MCF 10A (cell line): ENCODE measurements around the gene TMEM88. TPM values are rescaled to one million over a fixed set of nuclear protein-coding genes. Genes with fewer than 3 reads are reported as not detected.

Experiments
- BruUV-seq: library from RNA; stranded (reverse); fragments of 400-500 nt; replicated peaks from 2 replicates; lab custom pipeline; 2021; lab: Mats Ljungman, UMichigan
- CTCF ChIA-PET: fragments of 300-600 bp; sonication (Branson Sonifier 250); formaldehyde crosslinking; extraction: SDS; loops from one replicate; lab custom pipeline; 2021; ENCODE audit warnings: antibody characterized with exemption, inconsistent platforms; lab: Yijun Ruan, JAX
- POLR2A ChIA-PET: fragments of 300-600, 350-650 bp; sonication (Branson Sonifier 250); formaldehyde crosslinking; extraction: SDS; loops from one replicate; lab custom pipeline; 2020; ENCODE audit warnings: antibody characterized with exemption, inconsistent platforms; lab: Yijun Ruan, JAX
- DNase-seq: peaks from one replicate; pipeline ENCODE4 v3.0.0-alpha.2; 2018; ENCODE audit not compliant: unreplicated experiment
- H3K27ac Mint-ChIP-seq: one replicate; pipeline ENCODE4 v1.8.0; 2022; ENCODE audit warnings: mild to moderate bottlenecking, low read depth, mixed read lengths; ENCODE audit not compliant: unreplicated experiment
- H3K27me3 Mint-ChIP-seq: one replicate; pipeline ENCODE4 v1.8.0; 2022; ENCODE audit warnings: mixed read lengths; ENCODE audit not compliant: insufficient read depth, unreplicated experiment
- H3K36me3 Mint-ChIP-seq: one replicate; pipeline ENCODE4 v1.8.0; 2022; ENCODE audit warnings: mild to moderate bottlenecking, moderate library complexity, mixed read lengths; ENCODE audit not compliant: insufficient read depth, unreplicated experiment
- H3K4me1 Mint-ChIP-seq: one replicate; pipeline ENCODE4 v1.8.0; 2022; ENCODE audit warnings: mixed read lengths; ENCODE audit not compliant: insufficient read depth, unreplicated experiment
- H3K4me3 Mint-ChIP-seq: one replicate; pipeline ENCODE4 v1.8.0; 2022; ENCODE audit warnings: mild to moderate bottlenecking, moderate library complexity, mixed read lengths; ENCODE audit not compliant: unreplicated experiment
- H3K9me3 Mint-ChIP-seq: one replicate; pipeline ENCODE4 v1.8.0; 2022; ENCODE audit warnings: mixed read lengths; ENCODE audit not compliant: unreplicated experiment
- CTCF ChIP-seq: fragments of 200-600 bp; IDR thresholded peaks from one replicate; pipeline ENCODE4 v1.8.0; 2022; ENCODE audit warnings: antibody characterized with exemption, mild to moderate bottlenecking; ENCODE audit not compliant: unreplicated experiment
- intact Hi-C: fragments of 100-400 bp; cut with micrococcal nuclease; formaldehyde crosslinking; loops from 2 replicates; pipeline ENCODE4 v1.14.1; 2022
- total RNA-seq: library from RNA; stranded (reverse); gene quantifications from 2 replicates; pipeline ENCODE4 v1.2.3, GENCODE V29; 2022

Gene TMEM88
- total RNA-seq, 1 experiment from 2014 or later, result 4.4 TPM

GRCh38 chr17:7878234-7878633, 23.4 kb downstream of the TMEM88 start:
- CTCF ChIA-PET, result interaction anchor here (0.6 to 1.9 kb wide), 2 partner anchors 15 to 30 kb away, joined by 3 to 6 read pairs; no protein-coding TSS in a partner anchor
- H3K36me3 Mint-ChIP-seq, result peaks cover 15% of the 10 kb centered on the region
- DNase-seq, result no peak
- BruUV-seq, result no TSS peak
- H3K4me3 Mint-ChIP-seq, result no peak overlapping the region
- H3K9me3 Mint-ChIP-seq, result no peaks in the 10 kb centered on the region
- TF ChIP-seq CTCF, result no peak
- peaks cover 5% of the 10 kb centered on the region for H3K4me1 Mint-ChIP-seq
- H3K27me3 Mint-ChIP-seq, result no peaks in the 10 kb centered on the region
- POLR2A ChIA-PET, result interaction anchor here (0.7 to 1.5 kb wide), 3 partner anchors 10 to 54 kb away, joined by 3 to 4 read pairs (median 3); partner anchors contain the start of genes CNTROB, CYB5D1, NAA38 and TRAPPC1
- no peak overlapping the region for H3K27ac Mint-ChIP-seq
- intact Hi-C loops, result no loop called here

- intact Hi-C loops, result no loop called here
- CTCF ChIA-PET, result no interaction called here
- DNase-seq, result no peak
- Mint-ChIP-seq H3K36me3 (peaks cover 9% of the 10 kb centered on the region), H3K27ac (no peak overlapping the region), H3K27me3 (no peaks in the 10 kb centered on the region), H3K9me3 (no peaks in the 10 kb centered on the region), H3K4me1 (peaks cover 5% of the 10 kb centered on the region), H3K4me3 (no peak overlapping the region)
- BruUV-seq, result no TSS peak
- TF ChIP-seq CTCF, result no peak
- POLR2A ChIA-PET, result no interaction called here
Measured at GRCh38 chr17:7880076-7880868, 25.4 kb downstream of the TMEM88 start.

- Mint-ChIP-seq H3K27ac (no peak overlapping the region), H3K9me3 (no peaks in the 10 kb centered on the region)
- no TSS peak for BruUV-seq
Measured at GRCh38 chr17:7881276-7882054, 26.6 kb downstream of the TMEM88 start.

More at GRCh38 chr17:7881276-7882054, 26.6 kb downstream of the TMEM88 start:
- Mint-ChIP-seq H3K36me3 (no peaks in the 10 kb centered on the region), H3K27me3 (no peaks in the 10 kb centered on the region), H3K4me1 (peaks cover under 1% of the 10 kb centered on the region), H3K4me3 (no peak overlapping the region)
- CTCF ChIA-PET, result interaction anchor here (0.6 kb wide), 1 partner anchor 194 kb away, joined by 3 read pairs; the partner anchor contains the start of gene TP53
- POLR2A ChIA-PET, result no interaction called here
- intact Hi-C loops, result no loop called here
- no peak for DNase-seq
- no peak for TF ChIP-seq CTCF
